Large intestine (tissue), 3 donors: ENCODE results near the gene TNFRSF1A. TPM values are rescaled to one million over a fixed set of nuclear protein-coding genes. Genes with fewer than 3 reads are reported as not detected.
A peak's percentile ranks its signal among the peaks of the same experiment; 100 is the strongest.

Experiments
- DNase-seq, 2 donors: peaks; one replicate each; pipeline versions ENCODE4 v3.0.0 to v3.0.0-alpha.2; 2013
- H3K27ac ChIP-seq: one replicate; pipeline ENCODE4 v1.5.1; 2013; ENCODE audit warnings: low read length
- H3K27me3 ChIP-seq: 2 replicates; pipeline ENCODE4 v1.6.1; 2013; ENCODE audit warnings: low read length; ENCODE audit not compliant: control insufficient read depth, insufficient read depth
- H3K36me3 ChIP-seq: 2 replicates; pipeline ENCODE4 v1.6.1; 2013; ENCODE audit warnings: low read length; ENCODE audit not compliant: control insufficient read depth, insufficient read depth
- H3K4me1 ChIP-seq: one replicate; pipeline ENCODE4 v1.6.1; 2013; ENCODE audit warnings: low read length; ENCODE audit not compliant: control insufficient read depth, insufficient read depth
- H3K4me3 ChIP-seq: one replicate; pipeline ENCODE4 v1.5.1; 2013; ENCODE audit warnings: low read length
- H3K9me3 ChIP-seq: one replicate; pipeline ENCODE4 v1.6.1; 2013; ENCODE audit warnings: mild to moderate bottlenecking, low read depth, low read length, moderate library complexity; ENCODE audit not compliant: control insufficient read depth
- WGBS: methylation state at CpG from one replicate; pipeline ENCODE4 v1.1.5; 2013; ENCODE audit warnings: low lambda C conversion rate; ENCODE audit not compliant: insufficient coverage; 5-methylcytosine and 5-hydroxymethylcytosine counted together
- polyA plus RNA-seq: library from polyadenylated mRNA; unstranded; fragments of 120-200 nt; gene quantifications from one replicate; pipeline ENCODE4 v1.2.1, GENCODE V29; 2013

The TNFRSF1A gene
- polyA plus RNA-seq, 1 donor = 122 TPM

DNA sequence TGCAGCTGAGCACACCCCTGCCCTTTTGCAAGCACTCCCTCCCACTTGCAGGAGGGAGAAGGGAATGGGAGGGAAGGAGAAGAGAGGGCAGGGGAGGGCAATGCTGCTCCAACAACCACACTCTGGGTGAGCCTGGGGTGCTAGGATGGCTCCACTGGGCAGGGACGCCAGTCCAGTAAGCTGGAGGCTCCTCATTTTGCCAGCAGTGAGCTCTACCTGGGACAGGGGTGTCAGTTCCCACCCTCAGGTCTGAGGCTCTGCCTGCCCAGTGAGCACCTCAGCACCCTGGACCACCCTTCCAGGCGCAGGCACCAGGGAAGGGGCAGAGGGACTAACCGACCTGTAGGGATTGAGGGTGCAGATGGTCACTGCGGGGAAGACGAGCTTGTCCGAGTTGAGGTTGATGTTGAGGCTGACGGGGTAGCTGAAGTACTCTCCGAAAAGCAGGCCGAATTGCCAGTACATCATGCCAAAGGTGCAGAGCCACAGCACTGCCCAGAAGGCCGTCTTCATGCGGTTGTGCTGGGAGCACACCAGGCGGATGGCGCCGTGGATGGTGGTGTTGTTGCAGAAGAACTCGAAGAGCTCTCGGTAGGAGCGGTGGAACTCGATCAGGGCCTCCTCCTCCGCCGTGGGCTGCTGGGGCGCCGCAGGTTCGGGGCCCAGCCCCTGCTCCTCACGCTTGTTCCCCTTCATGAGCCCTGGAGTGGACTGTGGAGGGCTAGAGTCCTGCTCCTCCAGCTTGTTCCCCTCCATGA, 32.3 kb upstream of the TNFRSF1A start:
- H3K9me3 ChIP-seq = no peaks in the 10 kb centered on the region
- peak overlapping the region; percentile 14 for H3K4me3 ChIP-seq
- no CpG with 5 or more reads among the region's 24 CpGs for WGBS
- H3K36me3 ChIP-seq = no peaks in the 10 kb centered on the region
- DNase-seq = no peak
- peak overlapping the region; percentile 4 for H3K27ac ChIP-seq
- peaks cover 66% of the 10 kb centered on the region for H3K4me1 ChIP-seq
- H3K27me3 ChIP-seq = no peaks in the 10 kb centered on the region

DNA sequence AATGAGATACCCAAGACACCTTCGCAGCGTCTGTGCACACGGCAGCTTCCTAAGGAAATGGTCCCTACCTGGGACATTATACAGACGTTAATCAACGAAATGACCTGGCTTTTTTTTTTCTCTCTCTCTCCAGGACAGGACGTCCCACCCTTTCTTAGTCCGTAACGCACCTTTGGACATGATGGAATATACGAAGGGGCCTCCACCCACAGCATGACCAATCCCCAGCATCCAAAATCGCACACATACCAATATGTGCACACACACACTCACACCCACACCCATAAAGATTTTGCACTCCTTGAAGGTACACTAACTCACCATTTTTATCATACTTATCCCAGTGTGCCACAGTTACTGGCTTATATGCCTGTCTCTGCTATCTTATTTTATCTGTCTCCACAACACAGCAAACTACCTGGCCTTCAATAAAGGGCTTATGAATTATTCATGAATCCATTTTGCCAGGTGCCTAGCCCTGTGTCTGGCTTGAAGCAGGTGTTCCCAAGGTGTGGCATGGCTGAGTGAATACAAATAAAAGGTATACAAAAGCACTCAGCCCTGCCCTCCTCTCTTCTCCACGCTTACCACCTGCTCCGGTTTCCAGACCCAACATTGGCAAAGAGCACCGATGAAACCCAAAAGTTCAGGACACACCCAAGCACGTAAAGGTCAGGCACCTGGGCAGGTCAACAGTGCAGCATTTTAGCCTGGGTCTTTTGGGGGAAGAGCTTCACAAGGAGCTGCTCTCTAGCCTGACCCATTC, 31.3 kb upstream of the TNFRSF1A start:
- H3K27me3 ChIP-seq = no peaks in the 10 kb centered on the region
- WGBS = 50% methylated on average over 2 of the region's 14 CpGs
- peak in 1 of 2 donors; percentile 50 for DNase-seq
- peak overlapping the region; percentile 48 for H3K27ac ChIP-seq
- H3K9me3 ChIP-seq = no peaks in the 10 kb centered on the region
- no peaks in the 10 kb centered on the region for H3K36me3 ChIP-seq
- H3K4me3 ChIP-seq = no peak overlapping the region
- H3K4me1 ChIP-seq = peaks cover 63% of the 10 kb centered on the region

DNA sequence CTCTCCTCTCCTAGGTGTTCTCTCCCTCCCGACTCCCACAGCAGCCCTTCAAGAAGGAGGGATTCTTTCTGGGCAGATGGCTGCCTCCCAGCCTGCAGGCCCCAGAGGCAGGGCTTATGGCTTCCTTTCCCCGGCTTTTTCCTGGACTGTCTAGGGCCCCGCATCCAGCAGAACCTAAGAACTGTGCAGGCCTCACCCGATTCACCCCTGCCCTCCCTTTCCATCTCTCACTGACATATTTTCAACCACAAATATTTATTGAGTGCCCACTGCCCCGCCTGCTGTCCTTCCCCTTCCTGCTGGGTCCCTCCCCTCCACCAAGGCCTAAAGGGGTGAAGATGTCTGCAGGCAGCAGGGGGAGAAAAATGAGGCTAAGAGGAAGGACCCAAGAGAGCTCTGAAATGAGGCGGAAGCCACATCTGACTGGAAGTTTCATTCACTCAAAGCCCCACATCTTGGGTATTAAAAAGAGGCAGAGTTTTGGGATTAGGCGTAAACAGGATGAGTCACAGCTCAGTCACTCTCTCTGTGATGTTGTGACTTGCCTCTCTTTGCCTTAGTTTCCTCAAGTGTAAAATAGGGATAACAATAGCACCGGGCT, 30.6 kb upstream of the TNFRSF1A start:
- H3K9me3 ChIP-seq = no peaks in the 10 kb centered on the region
- peaks cover 57% of the 10 kb centered on the region for H3K4me1 ChIP-seq
- no peaks in the 10 kb centered on the region for H3K36me3 ChIP-seq
- no peak overlapping the region for H3K4me3 ChIP-seq
- 54% methylated on average over 3 of the region's 8 CpGs for WGBS
- DNase-seq = peak in 1 of 2 donors; percentile 39
- peak overlapping the region; percentile 48 for H3K27ac ChIP-seq
- no peaks in the 10 kb centered on the region for H3K27me3 ChIP-seq

DNA sequence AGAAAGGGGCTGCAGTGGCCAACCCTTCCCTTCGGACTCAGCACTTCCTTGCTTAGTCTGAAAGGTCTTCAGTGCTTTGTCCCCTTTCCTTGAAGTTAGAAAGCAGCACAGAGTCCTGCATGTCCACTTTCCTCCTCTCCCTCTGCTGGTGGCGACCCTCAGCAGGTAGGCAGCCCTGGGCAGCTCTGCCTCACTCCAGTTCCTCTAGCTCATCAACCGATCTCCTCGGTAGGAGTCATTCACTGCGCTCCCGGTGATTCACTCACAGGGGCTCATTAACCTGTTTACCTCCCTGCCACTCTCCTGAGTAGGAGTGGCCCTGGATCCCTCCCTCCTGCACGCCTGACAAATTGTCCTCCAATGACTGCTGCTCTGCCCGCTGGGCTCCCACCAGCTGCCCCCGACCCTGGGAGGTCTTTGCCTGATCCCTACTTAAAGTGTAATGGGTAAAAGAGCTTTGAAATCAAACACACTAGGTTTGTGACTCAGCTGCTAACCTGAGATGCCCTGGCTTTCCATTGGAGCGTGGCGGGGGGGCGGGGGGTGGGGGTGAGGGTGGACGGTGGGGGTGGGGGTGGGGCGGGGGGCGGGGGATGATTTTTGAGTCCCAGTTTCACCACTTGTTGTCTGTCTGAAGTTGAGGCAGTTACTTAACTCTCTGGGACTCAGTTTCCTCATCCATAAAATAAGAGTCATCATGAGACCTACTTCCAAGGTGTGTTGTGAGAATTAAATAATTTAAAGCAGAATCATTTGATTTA, 29.3 kb upstream of the TNFRSF1A start:
- DNase-seq = peak; percentile 79 to 89
- Histone ChIP-seq H3K4me3 (peak overlapping the region; percentile 1), H3K27me3 (no peaks in the 10 kb centered on the region), H3K4me1 (peaks cover 44% of the 10 kb centered on the region), H3K27ac (peak overlapping the region; percentile 35), H3K9me3 (no peaks in the 10 kb centered on the region), H3K36me3 (no peaks in the 10 kb centered on the region)
- WGBS = no CpG with 5 or more reads among the region's 15 CpGs

DNA sequence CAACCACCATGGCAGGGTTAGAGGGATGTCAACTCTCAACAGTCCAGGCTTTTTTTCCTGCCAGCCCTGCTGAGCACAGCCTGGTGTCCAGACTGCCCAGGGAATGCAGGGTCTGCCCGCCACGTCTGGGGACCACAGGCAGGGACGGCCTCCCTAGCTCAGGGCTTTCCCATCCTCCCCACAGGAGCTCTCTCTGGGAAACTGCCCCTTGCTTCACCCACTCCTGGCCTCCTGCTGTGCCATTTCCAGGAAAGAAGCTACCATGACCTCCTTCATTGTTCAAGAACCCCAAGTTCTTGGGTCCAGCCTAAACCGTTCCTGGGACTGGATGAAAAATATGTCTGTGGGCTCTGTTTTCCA, 28.7 kb upstream of the TNFRSF1A start:
- Histone ChIP-seq H3K9me3 (no peaks in the 10 kb centered on the region), H3K27me3 (no peaks in the 10 kb centered on the region), H3K4me3 (no peak overlapping the region), H3K27ac (peak overlapping the region; percentile 35), H3K36me3 (no peaks in the 10 kb centered on the region), H3K4me1 (peaks cover 38% of the 10 kb centered on the region)
- no CpG with 5 or more reads among the region's 4 CpGs for WGBS
- DNase-seq = no peak

- no CpG with 5 or more reads among the region's 9 CpGs for WGBS
- H3K27ac ChIP-seq = no peak overlapping the region
Measured at GRCh38 chr12:6369916-6370575, 28.2 kb upstream of the TNFRSF1A start.

GRCh38 chr12:6368906-6369525, 27.1 kb upstream of the TNFRSF1A start:
- no peaks in the 10 kb centered on the region for H3K36me3 ChIP-seq
- H3K9me3 ChIP-seq = no peaks in the 10 kb centered on the region
- H3K27ac ChIP-seq = no peak overlapping the region
- no peak for DNase-seq
- no peak overlapping the region for H3K4me3 ChIP-seq
- H3K4me1 ChIP-seq = peaks cover 31% of the 10 kb centered on the region
- WGBS = 100% methylated on average over 1 of the region's 9 CpGs
- H3K27me3 ChIP-seq = no peaks in the 10 kb centered on the region

More at GRCh38 chr12:6369916-6370575, 28.2 kb upstream of the TNFRSF1A start:
- Histone ChIP-seq H3K27me3 (no peaks in the 10 kb centered on the region), H3K4me3 (no peak overlapping the region), H3K36me3 (no peaks in the 10 kb centered on the region), H3K9me3 (no peaks in the 10 kb centered on the region), H3K4me1 (peaks cover 33% of the 10 kb centered on the region)
- DNase-seq = no peak

- WGBS = 85% methylated on average over 8 of the region's 15 CpGs
- Histone ChIP-seq H3K36me3 (no peaks in the 10 kb centered on the region), H3K4me3 (no peak overlapping the region), H3K9me3 (no peaks in the 10 kb centered on the region), H3K27ac (no peak overlapping the region), H3K27me3 (no peaks in the 10 kb centered on the region), H3K4me1 (peaks cover 34% of the 10 kb centered on the region)
- DNase-seq = no peak
Measured at GRCh38 chr12:6367969-6368892, 26.4 kb upstream of the TNFRSF1A start.
